Breast epithelium (tissue), 3 donors: Measurements from ENCODE around the gene SLC23A2.

ENCODE experiments used
- POLR2A ChIP-seq: fragments of 450-650 bp; IDR thresholded peaks from one replicate; pipeline ENCODE4 v1.6.1; 2016; ENCODE audit warnings: antibody characterized with exemption, mild to moderate bottlenecking, moderate library complexity
- POLR2AphosphoS5 ChIP-seq, 3 donors: sonication (generic); formaldehyde crosslinking; IDR thresholded peaks; one replicate each; pipeline ENCODE4 v1.6.1; 2017; ENCODE audit warnings: antibody characterized with exemption in 3 of 3

DNA sequence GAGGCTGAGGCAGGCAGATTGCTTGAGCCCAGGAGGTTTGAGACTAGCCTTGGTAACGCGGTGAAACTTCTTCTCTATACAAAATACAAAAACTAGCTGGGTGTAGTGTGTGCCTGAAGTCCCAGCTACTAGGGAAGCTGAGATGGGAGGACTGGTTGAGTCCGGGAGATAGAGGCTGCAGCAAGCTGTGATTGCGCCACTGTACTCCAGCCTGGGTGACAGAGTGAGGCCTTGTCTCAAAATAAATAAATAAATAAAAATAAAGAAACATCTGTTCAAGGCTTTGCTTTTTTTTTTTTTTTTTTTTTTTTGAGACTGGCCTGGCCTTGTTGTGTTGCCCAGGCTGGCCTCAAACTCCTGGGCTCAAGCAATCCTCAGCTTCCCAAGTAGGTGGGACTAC, 23.7 kb upstream of the SLC23A2 start:
- TF ChIP-seq POLR2AphosphoS5 (IDR thresholded peaks at IDR 0.05) = no peak
- TF ChIP-seq POLR2A = no peak
